Raji (cell line): ENCODE results near the gene CDK6.

Experiments used
- POLR2A ChIP-seq: IDR thresholded peaks from 2 replicates; pipeline ENCODE4 v1.6.1; 2011; ENCODE audit warnings: low read depth, low read length, control low read depth; ENCODE audit not compliant: insufficient read depth

Gene CDK6

GRCh38 chr7:92850516-92850915, 14.1 kb upstream of the CDK6 start:
- TF ChIP-seq POLR2A, result no peak

- no peak for TF ChIP-seq POLR2A
These were observed 12.9 kb upstream of the CDK6 start for GRCh38 chr7:92849322-92849721.

GRCh38 chr7:92848851-92849250, 12.5 kb upstream of the CDK6 start:
- no peak for TF ChIP-seq POLR2A

- no peak for TF ChIP-seq POLR2A
These were observed 12.1 kb upstream of the CDK6 start for GRCh38 chr7:92848441-92848840.

GRCh38 chr7:92847305-92847704, 10.9 kb upstream of the CDK6 start:
- no peak for TF ChIP-seq POLR2A

GRCh38 chr7:92845736-92846135, 9.4 kb upstream of the CDK6 start:
- no peak for TF ChIP-seq POLR2A

GRCh38 chr7:92843781-92844180, 7.4 kb upstream of the CDK6 start:
- no peak for TF ChIP-seq POLR2A

GRCh38 chr7:92843034-92843760, 6.8 kb upstream of the CDK6 start:
- TF ChIP-seq POLR2A, result no peak

GRCh38 chr7:92841192-92841591, 4.8 kb upstream of the CDK6 start:
- no peak for TF ChIP-seq POLR2A

- no peak for TF ChIP-seq POLR2A
These were observed 3.9 kb upstream of the CDK6 start for GRCh38 chr7:92840316-92840715.

- no peak for TF ChIP-seq POLR2A
These were observed 3.5 kb upstream of the CDK6 start for GRCh38 chr7:92839901-92840300.

GRCh38 chr7:92838934-92839333, 2.6 kb upstream of the CDK6 start:
- TF ChIP-seq POLR2A, result no peak

GRCh38 chr7:92837000-92837749, 802 bp upstream of the CDK6 start:
- TF ChIP-seq POLR2A, result no peak

GRCh38 chr7:92835851-92836488, 403 bp downstream of the CDK6 start:
- TF ChIP-seq POLR2A, result peak; percentile 9; the same call in 1 of the 2 replicates

GRCh38 chr7:92835261-92835850, 1.0 kb downstream of the CDK6 start:
- peak; percentile 43; the same call in 1 of the 2 replicates for TF ChIP-seq POLR2A
